K562 (cell line): Measurements from ENCODE around the gene TICAM1. TPM values are rescaled to one million over a fixed set of nuclear protein-coding genes. Genes with fewer than 3 reads are reported as not detected.
A peak's percentile ranks its signal among the peaks of the same experiment; 100 is the strongest.
"Not testable (repeated sequence)": the region's sequence is repeated elsewhere in the genome, so short reads cannot be mapped to it uniquely, and the experiment has no call there.

Source experiments
- ATAC-seq: fragments of 200-7000 bp; cut with Tn5 transposase; 3 replicates; pipeline ENCODE4 v1.9.1; 2020; ENCODE audit warnings: moderate library complexity
- BruUV-seq: library from RNA; stranded (reverse); fragments of 400-500 nt; replicated peaks from 2 replicates; lab custom pipeline; 2021; lab: Mats Ljungman, UMichigan
- CTCF ChIA-PET: fragments of 300-600 bp; formaldehyde crosslinking; extraction: SDS; loops from one replicate; lab custom pipeline; 2021; ENCODE audit warnings: low intra/inter-chr PET ratio; lab: Yijun Ruan, JAX
- POLR2A ChIA-PET: fragments of 300-600, 350-650 bp; sonication (Branson Sonifier 250); formaldehyde crosslinking; extraction: SDS; loops from one replicate; lab custom pipeline; 2021; ENCODE audit warnings: antibody characterized with exemption, inconsistent platforms; lab: Yijun Ruan, JAX
- DNase-seq, 4 experiments: peaks; one replicate each; pipeline versions ENCODE4 v3.0.0 to v3.0.0-alpha.2; 2011 to 2018; ENCODE audit warnings: low spot score in 3 of 4, mixed read lengths in 3 of 4; ENCODE audit errors: extremely low read depth in 1 of 4
- FAIRE-seq: peaks from 2 replicates; lab custom pipeline; 2011; peaks lifted over from hg19 to GRCh38; lab: Jason Lieb, UNC
- H2AFZ ChIP-seq: 2 replicates; pipeline ENCODE4 v1.6.0; 2011; ENCODE audit warnings: low read depth, low read length, control low read depth, inconsistent platforms
- H3K27ac ChIP-seq: fragments of 200-600 bp; 3 replicates; pipeline ENCODE4 v1.8.0; 2011; ENCODE audit warnings: low read depth, mild to moderate bottlenecking, control low read depth, inconsistent platforms, low read length, moderate library complexity, mixed read lengths; ENCODE audit errors: extremely low read depth
- H3K27me3 ChIP-seq, 2 experiments: fragments of 300-600 bp in 1 of 2; 2 replicates in 1 of 2; 3 replicates in 1 of 2; pipeline versions ENCODE4 v1.6.0 to v1.8.0; 2011; ENCODE audit warnings: inconsistent platforms in 2 of 2, low read length in 2 of 2, mild to moderate bottlenecking in 1 of 2, mixed read lengths in 1 of 2, moderate library complexity in 1 of 2; ENCODE audit not compliant: control insufficient read depth in 2 of 2, insufficient read depth in 2 of 2
- H3K36me3 ChIP-seq: fragments of 300-600 bp; 3 replicates; pipeline ENCODE4 v1.8.0; 2011; ENCODE audit warnings: mild to moderate bottlenecking, low read length, inconsistent platforms; ENCODE audit not compliant: control insufficient read depth, insufficient read depth
- H3K4me1 ChIP-seq, 2 experiments: fragments of 200-600 bp in 1 of 2; replicated peaks in 1 of 2; 2 replicates in 1 of 2; 3 replicates in 1 of 2; pipeline versions ENCODE4 v1.5.1 to v1.8.0; 2011; ENCODE audit warnings: inconsistent platforms in 2 of 2, low read length in 2 of 2, mild to moderate bottlenecking in 1 of 2, mixed read lengths in 1 of 2, moderate library complexity in 1 of 2; ENCODE audit not compliant: control insufficient read depth in 2 of 2, insufficient read depth in 2 of 2
- H3K4me2 ChIP-seq: 2 replicates; pipeline ENCODE4 v1.6.1; 2011; ENCODE audit warnings: low read length, control low read depth, inconsistent platforms, mixed read lengths; ENCODE audit not compliant: insufficient read depth
- H3K4me3 ChIP-seq: fragments of 200-600 bp; sonication (generic), shearing (Covaris generic); 2 replicates; pipeline ENCODE4 v1.5.1; 2016; ENCODE audit warnings: control low read depth, inconsistent platforms
- H3K79me2 ChIP-seq: fragments of 200-600 bp; 3 replicates; pipeline ENCODE4 v1.8.0; 2011; ENCODE audit warnings: low read length, inconsistent platforms; ENCODE audit not compliant: control insufficient read depth, insufficient read depth
- H3K9ac ChIP-seq, 2 experiments: 2 replicates each; pipeline versions ENCODE4 v1.6.0 to v1.6.1; 2011; ENCODE audit warnings: low read depth in 2 of 2, low read length in 2 of 2, control low read depth in 1 of 2, inconsistent platforms in 1 of 2, mild to moderate bottlenecking in 1 of 2, mixed read lengths in 1 of 2; ENCODE audit not compliant: insufficient read depth in 1 of 2
- H3K9me1 ChIP-seq: one replicate; pipeline ENCODE4 v1.6.0; 2011; ENCODE audit warnings: inconsistent platforms, mild to moderate bottlenecking, low read length, moderate library complexity; ENCODE audit not compliant: control insufficient read depth, insufficient read depth
- H3K9me3 ChIP-seq: replicated peaks from 2 replicates; pipeline ENCODE4 v1.5.1; 2011; ENCODE audit warnings: low read depth, low read length, inconsistent platforms; ENCODE audit not compliant: control insufficient read depth, insufficient read depth
- H4K20me1 ChIP-seq: replicated peaks from 2 replicates; pipeline ENCODE4 v1.6.1; 2011; ENCODE audit warnings: low read length, inconsistent platforms, mixed read lengths; ENCODE audit not compliant: control insufficient read depth, insufficient read depth
- RBM14 ChIP-seq: fragments of 200-400 bp; formaldehyde crosslinking; IDR thresholded peaks from 2 replicates; pipeline ENCODE4 v1.6.1; 2018; ENCODE audit warnings: low read depth, mild to moderate bottlenecking, low read length, moderate library complexity, borderline replicate concordance; ENCODE audit not compliant: insufficient read depth
- ZNF184 ChIP-seq: sonication (generic); formaldehyde crosslinking; IDR thresholded peaks from 2 replicates; pipeline ENCODE4 v1.5.0; 2020; ENCODE audit warnings: missing genetic modification reagents
- ZNF263 ChIP-seq: sonication (generic); formaldehyde crosslinking; IDR thresholded peaks from 2 replicates; pipeline ENCODE4 v1.8.0; 2022; ENCODE audit warnings: mild to moderate bottlenecking, missing genetic modification reagents, borderline replicate concordance
- WGBS: fragments of 100-300 bp; shearing (Covaris generic); methylation state at CpG from one replicate; pipeline ENCODE4 v1.1.6; 2016; ENCODE audit warnings: low coverage, mixed read lengths; ENCODE audit not compliant: insufficient coverage; ENCODE audit errors: missing lambda C conversion rate; 5-methylcytosine and 5-hydroxymethylcytosine counted together
- in situ Hi-C: fragments of 300-500 bp; cut with MboI; formaldehyde crosslinking; loops from 4 replicates; pipeline ENCODE4 v1.15.0; 2018; ENCODE audit warnings: inconsistent platforms, mixed read lengths
- intact Hi-C: fragments of 100-400 bp; cut with micrococcal nuclease; formaldehyde crosslinking; loops from 2 replicates; pipeline ENCODE4 v1.14.2; 2022
- polyA plus RNA-seq, 8 experiments: library from polyadenylated mRNA; depleted of rRNA in 4 of 8; stranded (reverse) in 5 of 8; unstranded in 3 of 8; fragments of >200 nt; fragmentation: Nextera tagmentation in 2 of 8; fragmentation: Illumina TruSeq in 1 of 8; extraction: Ambion mirVana in 2 of 8; extraction: Trizol in 1 of 8; gene quantifications; 2 replicates each; pipeline versions ENCODE4 v1.2.1 to v1.2.3, GENCODE V29; 2011 to 2014; ENCODE audit warnings: inconsistent platforms in 1 of 8, missing spikeins in 1 of 8
- total RNA-seq, 7 experiments: library from RNA; depleted of rRNA in 6 of 7; stranded (reverse); fragments of >200 nt in 6 of 7; fragmentation: Illumina TruSeq in 2 of 7; extraction: Trizol in 2 of 7; gene quantifications; 2 replicates each; pipeline versions ENCODE4 v1.2.1 to v1.2.3, GENCODE V29; 2011 to 2021; ENCODE audit warnings: low replicate concordance in 1 of 7
- TF ChIP-seq, protein P1 (sequence below), 2 experiments: IDR thresholded peaks in 1 of 2; conservative IDR thresholded peaks in 1 of 2; 2 replicates each; pipeline ENCODE4 v1.6.1; 2016; ENCODE audit warnings: low read depth in 2 of 2, mild to moderate bottlenecking in 1 of 2, missing compliant biosample characterization in 1 of 2, missing genetic modification characterization in 1 of 2, moderate library complexity in 1 of 2
- TF ChIP-seq, protein P2 (sequence below), 3 experiments: fragments of 200-800 bp in 1 of 3; sonication (Bioruptor generic) in 1 of 3; sonication (generic) in 1 of 3; formaldehyde crosslinking in 1 of 3; IDR thresholded peaks; 2 replicates each; pipeline versions ENCODE4 v1.6.1 to v1.8.0; 2016 to 2022; ENCODE audit warnings: mild to moderate bottlenecking in 2 of 3, missing compliant biosample characterization in 2 of 3, missing genetic modification characterization in 2 of 3, missing genetic modification reagents in 1 of 3

Gene TICAM1
- total and polyA plus RNA-seq, 9 of the 15 experiments (the other 6 are each of a cell fraction or from before 2014, with no cell fraction given), result 0.07 to 11.6 (median 1.5) TPM

DNA sequence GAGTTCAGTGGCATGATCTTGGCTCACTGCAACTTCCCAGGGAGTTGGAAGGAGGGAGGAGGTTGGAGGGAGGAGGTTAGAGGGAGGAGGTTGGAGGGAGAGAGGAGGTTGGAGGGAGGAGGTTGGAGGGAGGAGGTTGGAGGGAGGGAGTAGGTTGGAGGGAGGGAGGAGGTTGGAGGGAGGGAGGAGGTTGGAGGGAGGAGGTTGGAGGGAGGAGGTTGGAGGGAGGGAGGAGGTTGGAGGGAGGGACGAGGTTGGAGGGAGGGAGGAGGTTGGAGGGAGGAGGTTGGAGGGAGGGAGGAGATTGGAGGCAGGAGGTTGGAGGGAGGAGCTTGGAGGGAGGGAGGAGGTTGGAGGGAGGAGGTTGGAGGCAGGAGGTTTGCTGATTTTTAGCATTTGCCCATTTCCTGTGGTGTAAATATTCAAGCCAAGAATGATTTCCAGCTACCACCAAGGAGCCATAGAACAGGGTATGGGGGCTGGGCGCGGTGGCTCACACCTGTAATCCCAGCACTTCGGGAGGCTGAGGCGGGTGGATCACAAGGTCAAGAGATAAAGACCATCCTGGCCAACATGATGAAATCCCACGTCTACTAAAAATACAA lies 45.0 kb downstream of the TICAM1 start:
- H3K9me1 ChIP-seq, H4K20me1 ChIP-seq, CTCF ChIA-PET, H2AFZ ChIP-seq, H3K9ac ChIP-seq, in situ Hi-C loops, H3K27ac ChIP-seq, H3K36me3 ChIP-seq, POLR2A ChIA-PET, H3K4me3 ChIP-seq, ATAC-seq, H3K79me2 ChIP-seq, DNase-seq, BruUV-seq, H3K4me2 ChIP-seq, H3K9me3 ChIP-seq, intact Hi-C loops, FAIRE-seq: not testable (repeated sequence)
- WGBS, result 24% methylated on average over 5 of the region's 6 CpGs
- peaks cover 8 to 24% of the 10 kb centered on the region in 2 experiments; a peak in 4 of 5 replicates for H3K27me3 ChIP-seq
- peak; percentile 92 for TF ChIP-seq ZNF263 (CRISPR knock-in tag)
- peaks cover 0 to 14% of the 10 kb centered on the region in 2 experiments; a peak in 3 of 5 replicates for H3K4me1 ChIP-seq

DNA sequence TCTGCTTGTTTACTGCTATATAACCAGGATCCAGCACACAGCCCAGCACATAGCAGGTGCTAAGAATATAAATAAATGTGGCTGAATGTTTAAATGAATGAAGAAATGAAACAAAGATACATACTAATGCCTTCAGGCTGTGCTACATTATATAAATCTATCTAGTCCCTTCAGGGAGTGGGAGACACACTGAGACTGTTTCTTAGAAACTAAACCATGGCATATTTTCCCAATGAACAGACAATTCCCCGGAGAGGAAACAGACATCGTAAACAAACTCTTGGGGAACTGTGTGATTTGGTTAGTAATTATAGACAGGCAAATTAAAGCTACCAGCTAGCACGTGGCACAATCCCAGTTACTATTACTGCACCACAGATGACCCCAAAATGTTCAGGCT lies 49.7 kb downstream of the TICAM1 start:
- no peaks in the 10 kb centered on the region for H3K79me2 ChIP-seq
- no TSS peak for BruUV-seq
- no peaks in the 10 kb centered on the region for H3K9me1 ChIP-seq
- DNase-seq (no peak), FAIRE-seq (no peak), ATAC-seq (no peak)
- peaks cover 3% of the 10 kb centered on the region; the same call in 1 of the 2 replicates for H3K9me3 ChIP-seq
- intact Hi-C loops (no loop called here), in situ Hi-C loops (no loop called here)
- H3K27me3 ChIP-seq, result peaks cover 14 to 50% of the 10 kb centered on the region in 2 experiments
- ChIA-PET POLR2A (interaction anchor here (0.9 kb wide), 1 partner anchor 17 kb away, joined by 3 read pairs; no protein-coding TSS in a partner anchor), CTCF (no interaction called here)
- H2AFZ ChIP-seq, result no peak overlapping the region
- WGBS, result 0% methylated on average over 3 of the region's 3 CpGs
- H3K27ac ChIP-seq, result no peak overlapping the region
- H3K9ac ChIP-seq, result no peak overlapping the region
- H3K4me1 ChIP-seq, result peaks cover 0 to 9% of the 10 kb centered on the region in 2 experiments; a peak in 2 of 5 replicates
- no peak overlapping the region for H3K4me2 ChIP-seq
- H3K36me3 ChIP-seq, result no peaks in the 10 kb centered on the region
- no peak overlapping the region for H3K4me3 ChIP-seq
- no peaks in the 10 kb centered on the region for H4K20me1 ChIP-seq
- TF ChIP-seq ZNF184 (CRISPR knock-in tag) (no peak), RBM14 (no peak)
- TF ChIP-seq, protein P1, sequence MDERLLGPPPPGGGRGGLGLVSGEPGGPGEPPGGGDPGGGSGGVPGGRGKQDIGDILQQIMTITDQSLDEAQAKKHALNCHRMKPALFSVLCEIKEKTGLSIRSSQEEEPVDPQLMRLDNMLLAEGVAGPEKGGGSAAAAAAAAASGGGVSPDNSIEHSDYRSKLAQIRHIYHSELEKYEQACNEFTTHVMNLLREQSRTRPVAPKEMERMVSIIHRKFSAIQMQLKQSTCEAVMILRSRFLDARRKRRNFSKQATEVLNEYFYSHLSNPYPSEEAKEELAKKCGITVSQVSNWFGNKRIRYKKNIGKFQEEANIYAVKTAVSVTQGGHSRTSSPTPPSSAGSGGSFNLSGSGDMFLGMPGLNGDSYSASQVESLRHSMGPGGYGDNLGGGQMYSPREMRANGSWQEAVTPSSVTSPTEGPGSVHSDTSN (CRISPR knock-in tag; IDR thresholded peaks at IDR 0.05; ENCODE audit: low read depth), result no peak
- TF ChIP-seq, protein P1 (tag; conservative IDR thresholded peaks at IDR 0.05; ENCODE audit: low read depth), result no peak
- TF ChIP-seq, protein P2, sequence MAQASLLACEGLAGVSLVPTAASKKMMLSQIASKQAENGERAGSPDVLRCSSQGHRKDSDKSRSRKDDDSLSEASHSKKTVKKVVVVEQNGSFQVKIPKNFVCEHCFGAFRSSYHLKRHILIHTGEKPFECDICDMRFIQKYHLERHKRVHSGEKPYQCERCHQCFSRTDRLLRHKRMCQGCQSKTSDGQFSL (CRISPR knock-in tag; IDR thresholded peaks at IDR 0.05), result no peak
- TF ChIP-seq, protein P2 (tag; IDR thresholded peaks at IDR 0.05), result no peak
